GM12801 (cell line): Measurements from ENCODE around the gene TEX261.

Source experiments
- CTCF ChIP-seq: IDR thresholded peaks from one replicate; pipeline ENCODE4 v1.5.1; 2011; ENCODE audit warnings: control low read depth; ENCODE audit not compliant: insufficient read length; ENCODE audit errors: extremely low read depth

Gene TEX261

GRCh38 chr2:70994699-70995425 lies at the start of gene TEX261:
Gene TEX261, minus strand, starts transcription at chr2:70994873. Its CDS starts 116 bp downstream, at chr2:70994757.
- TF ChIP-seq CTCF: no peak

GRCh38 chr2:71043531-71044407 lies 49.1 kb upstream of the TEX261 start:
- no peak for TF ChIP-seq CTCF

- no peak for TF ChIP-seq CTCF
These were observed 47.6 kb upstream of the TEX261 start for GRCh38 chr2:71042287-71042686.

GRCh38 chr2:71018625-71019024 lies 24.0 kb upstream of the TEX261 start:
- TF ChIP-seq CTCF: no peak

GRCh38 chr2:71008342-71008741 lies 13.7 kb upstream of the TEX261 start:
- TF ChIP-seq CTCF: no peak

- TF ChIP-seq CTCF: no peak
These were observed 12.5 kb upstream of the TEX261 start for GRCh38 chr2:71006955-71007799.

GRCh38 chr2:71006323-71006722 lies 11.7 kb upstream of the TEX261 start:
- TF ChIP-seq CTCF: no peak
